Tibial nerve (tissue), 4 donors: Measurements from ENCODE around the gene WWTR1. TPM values are rescaled to one million over a fixed set of nuclear protein-coding genes. Genes with fewer than 3 reads are reported as not detected.

Source experiments
- DNase-seq, 2 donors: peaks; one replicate each; pipeline ENCODE4 v3.0.0-alpha.2; 2019; ENCODE audit warnings: low spot score in 2 of 2
- H3K27ac ChIP-seq, 4 donors: fragments of 200-600 bp; sonication (generic) in 3 of 4; one replicate each; pipeline ENCODE4 v1.5.1; 2017 to 2019; ENCODE audit warnings: mild to moderate bottlenecking in 1 of 4
- H3K27me3 ChIP-seq, 2 donors: fragments of 200-600 bp; sonication (generic) in 1 of 2; one replicate each; pipeline versions ENCODE4 v1.5.1 to v1.6.0; 2017 to 2019
- H3K36me3 ChIP-seq, 3 donors: fragments of 200-600 bp; sonication (generic); one replicate each; pipeline ENCODE4 v1.5.1; 2018 to 2019
- H3K4me1 ChIP-seq, 4 donors: fragments of 200-600 bp; sonication (generic) in 3 of 4; one replicate each; pipeline ENCODE4 v1.5.1; 2017 to 2019
- H3K4me3 ChIP-seq, 4 donors: fragments of 200-600 bp; sonication (generic) in 3 of 4; one replicate each; pipeline ENCODE4 v1.5.1; 2017 to 2019; ENCODE audit warnings: mild to moderate bottlenecking in 1 of 4, moderate library complexity in 1 of 4
- H3K9me3 ChIP-seq, 4 donors: fragments of 200-600 bp; sonication (generic) in 3 of 4; one replicate each; pipeline ENCODE4 v1.5.1; 2017 to 2019
- CTCF ChIP-seq, 5 experiments: fragments of 200-600 bp in 3 of 5; fragments of 450-650 bp in 2 of 5; sonication (generic) in 3 of 5; IDR thresholded peaks; one replicate each; pipeline ENCODE4 v1.5.1; 2016 to 2019; ENCODE audit warnings: antibody characterized with exemption in 5 of 5, mild to moderate bottlenecking in 3 of 5, moderate library complexity in 2 of 5
- EP300 ChIP-seq, 2 donors: sonication (generic); formaldehyde crosslinking; IDR thresholded peaks; one replicate each; pipeline ENCODE4 v1.6.1; 2017; ENCODE audit warnings: antibody characterized with exemption in 2 of 2, mild to moderate bottlenecking in 1 of 2
- POLR2A ChIP-seq, 2 donors: fragments of 450-650 bp; IDR thresholded peaks; one replicate each; pipeline ENCODE4 v1.6.1; 2017; ENCODE audit warnings: antibody characterized with exemption in 2 of 2, mild to moderate bottlenecking in 2 of 2, moderate library complexity in 2 of 2
- WGBS, 2 donors: methylation state at CpG; one replicate each; pipeline ENCODE4 v1.1.5; 2018; 5-methylcytosine and 5-hydroxymethylcytosine counted together
- total RNA-seq, 4 donors: library from RNA; depleted of rRNA; stranded (reverse); fragments of >200 nt; gene quantifications; one replicate each; pipeline ENCODE4 v1.1.0, GENCODE V29; 2016

The WWTR1 gene
- total RNA-seq, 4 donors from 2014 or later: 86.5 to 130 (median 113) TPM

DNA sequence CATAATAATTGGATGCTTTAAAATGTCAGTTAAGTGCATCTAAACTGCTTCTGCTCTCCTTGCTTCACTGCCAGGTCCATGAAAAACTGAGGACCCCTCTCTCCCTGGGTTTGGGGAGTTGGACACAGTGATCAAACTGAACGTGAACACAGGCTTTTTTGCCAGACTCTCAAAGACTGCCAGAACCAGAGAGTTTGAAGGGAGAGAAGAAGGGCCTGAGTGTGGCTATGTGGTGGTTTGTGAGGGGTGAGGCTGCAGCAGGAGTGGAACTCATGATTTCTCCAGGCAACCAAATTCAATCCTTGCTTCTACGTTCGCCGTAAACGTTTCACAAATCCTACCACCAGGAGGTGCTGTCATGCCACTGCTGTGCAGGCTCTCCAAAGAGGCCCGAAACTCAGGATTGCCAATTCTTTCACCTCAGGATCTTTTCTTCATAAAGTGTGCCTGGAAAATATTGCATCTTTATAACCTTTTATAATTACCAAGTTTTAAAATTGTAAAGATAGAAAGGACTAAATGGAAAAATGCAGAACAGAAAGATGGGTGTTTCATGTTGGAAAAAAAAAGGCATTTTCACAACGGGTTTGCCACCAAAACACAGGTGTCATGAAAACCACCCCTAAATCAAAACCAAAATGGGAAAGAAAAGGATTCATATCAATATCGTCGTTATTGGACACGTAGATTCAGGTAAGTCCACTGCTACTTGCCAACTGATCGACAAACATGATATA, 163.6 kb downstream of the WWTR1 start:
- peaks cover 0 to 6% (median 0%) of the 10 kb centered on the region in 4 donors for H3K9me3 ChIP-seq
- 34% methylated on average over 11 of the region's 11 CpGs for WGBS, 2 donors
- H3K4me1 ChIP-seq: no peaks in the 10 kb centered on the region
- no peaks in the 10 kb centered on the region for H3K36me3 ChIP-seq
- peak; percentile 47 to 76 for DNase-seq
- no peak overlapping the region for H3K4me3 ChIP-seq
- no peaks in the 10 kb centered on the region for H3K27me3 ChIP-seq
- TF ChIP-seq CTCF (IDR thresholded peaks at IDR 0.05): peak; percentile 63 to 80 (median 76)
- no peak for TF ChIP-seq EP300 (IDR thresholded peaks at IDR 0.05)
- no peak overlapping the region for H3K27ac ChIP-seq

DNA sequence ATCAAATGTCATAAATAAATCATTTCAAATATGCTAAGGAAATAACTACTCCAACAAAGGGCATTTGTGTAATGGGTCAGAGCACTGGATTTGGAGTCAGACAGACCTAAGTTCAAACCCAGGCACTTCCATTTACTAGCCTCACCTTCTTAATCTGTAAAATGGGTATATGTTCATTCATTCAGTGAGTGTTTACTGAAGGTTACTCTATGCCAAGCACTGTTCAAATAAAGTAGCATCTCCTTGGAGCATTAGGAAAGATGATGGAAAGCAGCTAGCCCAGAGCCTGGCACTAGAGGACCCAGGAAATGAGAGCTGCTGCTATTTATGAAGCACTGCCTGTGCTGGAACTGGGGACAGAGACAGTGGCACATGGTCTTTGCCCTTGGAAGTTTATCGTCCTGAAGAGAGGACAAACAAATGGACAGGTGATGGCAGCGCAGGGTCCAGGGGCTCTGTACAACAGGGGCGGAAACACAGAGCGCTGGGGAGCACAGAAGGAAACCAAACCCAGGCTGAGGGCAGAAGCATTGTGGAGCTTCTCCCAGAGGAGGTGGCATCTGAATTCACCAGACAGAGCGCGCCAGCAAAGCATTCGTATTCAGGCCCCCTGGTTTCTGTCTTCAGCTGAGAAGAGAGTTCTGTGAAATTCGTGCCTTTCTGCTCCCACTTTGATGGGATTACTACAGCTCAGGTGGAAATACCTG, 164.4 kb downstream of the WWTR1 start:
- Histone ChIP-seq H3K27ac (no peak overlapping the region), H3K27me3 (no peaks in the 10 kb centered on the region), H3K36me3 (no peaks in the 10 kb centered on the region), H3K9me3 (peaks cover 0 to 6% (median 0%) of the 10 kb centered on the region in 4 donors), H3K4me3 (no peak overlapping the region), H3K4me1 (no peaks in the 10 kb centered on the region)
- TF ChIP-seq EP300 (IDR thresholded peaks at IDR 0.05): no peak
- TF ChIP-seq POLR2A (IDR thresholded peaks at IDR 0.05): no peak
- TF ChIP-seq CTCF (IDR thresholded peaks at IDR 0.05): no peak
- whole genome bisulfite sequencing, 2 donors: 87 to 90% methylated on average over 8 of the region's 8 CpGs
- no peak for DNase-seq

- no peaks in the 10 kb centered on the region for H3K36me3 ChIP-seq
- TF ChIP-seq CTCF (IDR thresholded peaks at IDR 0.05) (no peak), POLR2A (IDR thresholded peaks at IDR 0.05) (no peak), EP300 (IDR thresholded peaks at IDR 0.05) (no peak)
- H3K27ac ChIP-seq: no peak overlapping the region
- H3K4me1 ChIP-seq: no peaks in the 10 kb centered on the region
- DNase-seq: no peak
- no peaks in the 10 kb centered on the region for H3K27me3 ChIP-seq
- no peak overlapping the region for H3K4me3 ChIP-seq
- H3K9me3 ChIP-seq: peaks cover 0 to 6% (median 0%) of the 10 kb centered on the region in 4 donors
Measured at GRCh38 chr3:149490260-149490971, 167.4 kb downstream of the WWTR1 start.

GRCh38 chr3:149489060-149489690, 168.7 kb downstream of the WWTR1 start:
- no peak overlapping the region for H3K4me3 ChIP-seq
- H3K9me3 ChIP-seq: peaks cover 0 to 6% (median 0%) of the 10 kb centered on the region in 4 donors
- H3K36me3 ChIP-seq: no peaks in the 10 kb centered on the region
- peak in 4 of 5 experiments; percentile 11 to 33 (median 21) for TF ChIP-seq CTCF (IDR thresholded peaks at IDR 0.05)
- no peak for TF ChIP-seq POLR2A (IDR thresholded peaks at IDR 0.05)
- H3K4me1 ChIP-seq: no peaks in the 10 kb centered on the region
- 34 to 42% methylated on average over 6 of the region's 6 CpGs for WGBS, 2 donors
- no peaks in the 10 kb centered on the region for H3K27me3 ChIP-seq
- no peak for DNase-seq
- H3K27ac ChIP-seq: no peak overlapping the region
